Naive B cell (primary cell): ENCODE results near the gene ILK. TPM values are rescaled to one million over a fixed set of nuclear protein-coding genes. Genes with fewer than 3 reads are reported as not detected.

Experiments used
- ATAC-seq, 2 donors: fragments of 150-1000 bp; cut with Tn5 transposase; 2 replicates each; pipeline ENCODE4 v1.10.0; 2021; ENCODE audit warnings: low read depth in 2 of 2, mild to moderate bottlenecking in 2 of 2, moderate library complexity in 2 of 2
- DNase-seq: peaks from one replicate; pipeline ENCODE4 v3.0.0; 2022
- H3K27ac Mint-ChIP-seq, 6 donors: one replicate each; pipeline ENCODE4 v1.8.0; 2020 to 2022; ENCODE audit warnings: mild to moderate bottlenecking in 6 of 6, mixed read lengths in 6 of 6, moderate library complexity in 5 of 6, inconsistent platforms in 2 of 6
- H3K27me3 Mint-ChIP-seq, 3 donors: one replicate each; pipeline ENCODE4 v1.8.0; 2021 to 2022; ENCODE audit warnings: mixed read lengths in 3 of 3, mild to moderate bottlenecking in 1 of 3
- H3K36me3 Mint-ChIP-seq, 2 donors: one replicate each; pipeline ENCODE4 v1.8.0; 2020 to 2022; ENCODE audit warnings: mixed read lengths in 2 of 2, inconsistent platforms in 1 of 2, mild to moderate bottlenecking in 1 of 2
- H3K4me1 Mint-ChIP-seq, 3 donors: one replicate each; pipeline ENCODE4 v1.8.0; 2020 to 2022; ENCODE audit warnings: mixed read lengths in 3 of 3, inconsistent platforms in 1 of 3, mild to moderate bottlenecking in 1 of 3, moderate library complexity in 1 of 3
- H3K4me3 Mint-ChIP-seq, 8 donors: one replicate each; pipeline ENCODE4 v1.8.0; 2020 to 2022; ENCODE audit warnings: mild to moderate bottlenecking in 8 of 8, mixed read lengths in 8 of 8, moderate library complexity in 8 of 8, inconsistent platforms in 2 of 8
- H3K9me3 Mint-ChIP-seq, 7 donors: one replicate each; pipeline ENCODE4 v1.8.0; 2020 to 2022; ENCODE audit warnings: mixed read lengths in 7 of 7, mild to moderate bottlenecking in 5 of 7, inconsistent platforms in 2 of 7, moderate library complexity in 1 of 7
- polyA plus RNA-seq, 6 donors: library from polyadenylated mRNA; unstranded; fragments of 300-500 nt; fragmentation: Illumina TruSeq; gene quantifications; one replicate each; pipeline ENCODE4 v1.2.3, GENCODE V29; 2021; ENCODE audit warnings: low read depth in 6 of 6

ILK gene
- polyA plus RNA-seq, 6 donors from 2014 or later: 49.8 to 87.8 (median 73.8) TPM

- Mint-ChIP-seq H3K4me1 (peaks cover 2 to 30% (median 23%) of the 10 kb centered on the region in 3 donors), H3K27me3 (no peaks in the 10 kb centered on the region), H3K4me3 (no peak overlapping the region)
Measured at GRCh38 chr11:6604790-6605189, 1.2 kb downstream of the ILK start.

GRCh38 chr11:6606471-6607189 lies 3.1 kb downstream of the ILK start:
- H3K9me3 Mint-ChIP-seq: no peaks in the 10 kb centered on the region
- H3K27ac Mint-ChIP-seq: peak overlapping the region; percentile 53 to 96 (median 90)
- no peak for ATAC-seq
- no peak for DNase-seq
- no peaks in the 10 kb centered on the region for H3K27me3 Mint-ChIP-seq
- H3K4me3 Mint-ChIP-seq: peak overlapping the region in 5 of 8 donors; percentile 30 to 81 (median 64)
- H3K36me3 Mint-ChIP-seq: peaks cover 0 to 9% of the 10 kb centered on the region in 2 donors
- H3K4me1 Mint-ChIP-seq: peaks cover 0 to 48% (median 31%) of the 10 kb centered on the region in 3 donors

More at GRCh38 chr11:6604790-6605189, 1.2 kb downstream of the ILK start:
- H3K36me3 Mint-ChIP-seq: peaks cover 0 to 9% of the 10 kb centered on the region in 2 donors
- H3K9me3 Mint-ChIP-seq: no peaks in the 10 kb centered on the region
- ATAC-seq: no peak
- H3K27ac Mint-ChIP-seq: no peak overlapping the region
- no peak for DNase-seq

- Mint-ChIP-seq H3K27ac (peak overlapping the region in 4 of 6 donors; percentile 68 to 86 (median 76)), H3K36me3 (peaks cover 0 to 9% of the 10 kb centered on the region in 2 donors), H3K27me3 (no peaks in the 10 kb centered on the region), H3K9me3 (no peaks in the 10 kb centered on the region), H3K4me1 (peaks cover 0 to 48% (median 31%) of the 10 kb centered on the region in 3 donors), H3K4me3 (peak overlapping the region in 5 of 8 donors; percentile 21 to 49 (median 34))
- ATAC-seq: no peak
- no peak for DNase-seq
Measured at GRCh38 chr11:6607190-6607795, 3.7 kb downstream of the ILK start.

DNA sequence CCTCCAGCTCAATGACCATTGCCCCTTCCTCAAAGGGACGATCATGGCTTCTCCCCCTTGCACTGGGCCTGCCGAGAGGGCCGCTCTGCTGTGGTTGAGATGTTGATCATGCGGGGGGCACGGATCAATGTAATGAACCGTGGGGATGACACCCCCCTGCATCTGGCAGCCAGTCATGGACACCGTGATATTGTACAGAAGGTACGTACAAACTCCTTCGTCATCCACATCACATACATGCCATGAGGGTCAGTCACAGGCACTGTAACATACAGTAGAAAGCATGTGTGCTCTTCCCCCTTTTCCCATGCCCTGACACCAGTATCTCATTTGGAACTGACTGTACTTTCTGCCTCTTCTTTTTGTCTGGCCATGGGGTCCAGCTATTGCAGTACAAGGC lies 4.4 kb downstream of the ILK start:
- ATAC-seq (no peak), DNase-seq (no peak)
- Mint-ChIP-seq H3K27me3 (no peaks in the 10 kb centered on the region), H3K27ac (peak overlapping the region in 2 of 6 donors; percentile 61 to 82), H3K4me3 (peak overlapping the region in 1 of 8 donors; percentile 73), H3K4me1 (peaks cover 0 to 48% (median 31%) of the 10 kb centered on the region in 3 donors), H3K36me3 (peaks cover 0 to 9% of the 10 kb centered on the region in 2 donors), H3K9me3 (no peaks in the 10 kb centered on the region)

- no peaks in the 10 kb centered on the region for H3K27me3 Mint-ChIP-seq
- H3K4me1 Mint-ChIP-seq: peaks cover 0 to 48% (median 31%) of the 10 kb centered on the region in 3 donors
- H3K9me3 Mint-ChIP-seq: no peaks in the 10 kb centered on the region
- H3K27ac Mint-ChIP-seq: peak overlapping the region in 2 of 6 donors; percentile 51 to 86
- peaks cover 0 to 9% of the 10 kb centered on the region in 2 donors for H3K36me3 Mint-ChIP-seq
- H3K4me3 Mint-ChIP-seq: no peak overlapping the region
- ATAC-seq (no peak), DNase-seq (no peak)
Measured at GRCh38 chr11:6608726-6609501, 5.3 kb downstream of the ILK start.

GRCh38 chr11:6609502-6610015 lies 6.0 kb downstream of the ILK start:
- DNase-seq: no peak
- Mint-ChIP-seq H3K4me3 (peak overlapping the region in 4 of 8 donors; percentile 10 to 94 (median 62)), H3K9me3 (no peaks in the 10 kb centered on the region), H3K36me3 (peaks cover 0 to 9% of the 10 kb centered on the region in 2 donors), H3K4me1 (peaks cover 0 to 48% (median 31%) of the 10 kb centered on the region in 3 donors), H3K27me3 (no peaks in the 10 kb centered on the region), H3K27ac (peak overlapping the region in 5 of 6 donors; percentile 37 to 89 (median 67))
- ATAC-seq: no peak

- peaks cover 0 to 9% of the 10 kb centered on the region in 2 donors for H3K36me3 Mint-ChIP-seq
- DNase-seq: no peak
- no peaks in the 10 kb centered on the region for H3K9me3 Mint-ChIP-seq
Measured at GRCh38 chr11:6610591-6610990, 7.0 kb downstream of the ILK start.

GRCh38 chr11:6611092-6611962 lies 7.8 kb downstream of the ILK start:
- peak in 1 of 2 donors; percentile 5 for ATAC-seq
- Mint-ChIP-seq H3K27ac (peak overlapping the region in 5 of 6 donors; percentile 96 to 99 (median 97)), H3K4me1 (peaks cover 4 to 41% (median 39%) of the 10 kb centered on the region in 3 donors), H3K36me3 (peaks cover 0 to 9% of the 10 kb centered on the region in 2 donors), H3K27me3 (no peaks in the 10 kb centered on the region), H3K4me3 (peak overlapping the region in 6 of 8 donors; percentile 79 to 94 (median 92)), H3K9me3 (no peaks in the 10 kb centered on the region)
- no peak for DNase-seq

More at GRCh38 chr11:6610591-6610990, 7.0 kb downstream of the ILK start:
- Mint-ChIP-seq H3K27ac (peak overlapping the region in 5 of 6 donors; percentile 86 to 99 (median 96)), H3K4me1 (peaks cover 0 to 48% (median 39%) of the 10 kb centered on the region in 3 donors), H3K27me3 (no peaks in the 10 kb centered on the region), H3K4me3 (peak overlapping the region in 6 of 8 donors; percentile 79 to 94 (median 92))
- ATAC-seq: no peak

GRCh38 chr11:6611963-6612212 lies 8.3 kb downstream of the ILK start:
- ATAC-seq: peak in 1 of 2 donors; percentile 4
- Mint-ChIP-seq H3K27me3 (no peaks in the 10 kb centered on the region), H3K36me3 (peaks cover 0 to 9% of the 10 kb centered on the region in 2 donors), H3K4me3 (peak overlapping the region in 6 of 8 donors; percentile 79 to 94 (median 92)), H3K4me1 (peaks cover 4 to 39% (median 37%) of the 10 kb centered on the region in 3 donors), H3K9me3 (no peaks in the 10 kb centered on the region), H3K27ac (peak overlapping the region in 4 of 6 donors; percentile 96 to 99 (median 97))
- DNase-seq: no peak

- DNase-seq (peak; percentile 95), ATAC-seq (peak; percentile 80 to 81)
- Mint-ChIP-seq H3K4me3 (peak within 1 kb of the TSS in 6 of 8 donors; percentile 79 to 94 (median 92)), H3K36me3 (peaks cover 0 to 9% of the 10 kb centered on the region in 2 donors), H3K27me3 (no peaks in the 10 kb centered on the region), H3K9me3 (no peaks in the 10 kb centered on the region), H3K27ac (peak within 1 kb of the TSS in 5 of 6 donors; percentile 96 to 99 (median 97)), H3K4me1 (peaks cover 4 to 36% (median 34%) of the 10 kb centered on the region in 3 donors)
Measured at GRCh38 chr11:6612213-6613041, 8.9 kb downstream of the ILK start, which contains the start of gene TAF10. Gene TAF10, minus strand, starts transcription at chr11:6612216. Its CDS starts 27 bp downstream, at chr11:6612189.

DNA sequence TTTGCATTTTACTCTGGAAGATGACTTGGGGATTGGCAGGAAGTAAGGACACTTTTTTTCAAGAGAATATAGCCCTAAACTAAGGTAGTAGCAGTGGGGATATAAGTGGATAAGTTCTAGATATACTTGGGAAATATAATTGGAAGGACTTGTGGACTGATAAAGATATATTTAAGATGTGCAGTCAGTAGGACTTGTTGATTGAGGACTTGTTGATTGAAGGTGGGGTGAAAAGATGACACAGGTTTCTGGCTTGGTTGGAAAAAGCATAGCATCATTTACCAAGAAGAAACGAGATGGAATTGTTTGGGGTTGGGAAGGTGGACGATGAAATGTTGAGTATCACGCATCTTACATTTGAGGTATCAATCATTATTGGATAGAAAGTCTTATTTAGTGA lies 9.9 kb downstream of the ILK start:
- Mint-ChIP-seq H3K36me3 (peaks cover 0 to 9% of the 10 kb centered on the region in 2 donors), H3K27me3 (no peaks in the 10 kb centered on the region), H3K4me3 (no peak overlapping the region), H3K4me1 (peaks cover 4 to 33% (median 26%) of the 10 kb centered on the region in 3 donors), H3K9me3 (no peaks in the 10 kb centered on the region), H3K27ac (no peak overlapping the region)
- no peak for ATAC-seq
- no peak for DNase-seq
